C4-2B (cell line): ENCODE measurements around the gene PIP4K2C.

ENCODE experiments used
- ZFX ChIP-seq: fragments of 450-650 bp; IDR thresholded peaks from 2 replicates; pipeline ENCODE4 v1.6.1; 2017
- TF ChIP-seq, protein P1 (sequence below): fragments of 450-650 bp; conservative IDR thresholded peaks from 2 replicates; pipeline ENCODE4 v1.5.1; 2017; ENCODE audit warnings: mild to moderate bottlenecking

GRCh38 chr12:57623811-57624390 lies 32.9 kb downstream of the PIP4K2C start:
- TF ChIP-seq, protein P1, sequence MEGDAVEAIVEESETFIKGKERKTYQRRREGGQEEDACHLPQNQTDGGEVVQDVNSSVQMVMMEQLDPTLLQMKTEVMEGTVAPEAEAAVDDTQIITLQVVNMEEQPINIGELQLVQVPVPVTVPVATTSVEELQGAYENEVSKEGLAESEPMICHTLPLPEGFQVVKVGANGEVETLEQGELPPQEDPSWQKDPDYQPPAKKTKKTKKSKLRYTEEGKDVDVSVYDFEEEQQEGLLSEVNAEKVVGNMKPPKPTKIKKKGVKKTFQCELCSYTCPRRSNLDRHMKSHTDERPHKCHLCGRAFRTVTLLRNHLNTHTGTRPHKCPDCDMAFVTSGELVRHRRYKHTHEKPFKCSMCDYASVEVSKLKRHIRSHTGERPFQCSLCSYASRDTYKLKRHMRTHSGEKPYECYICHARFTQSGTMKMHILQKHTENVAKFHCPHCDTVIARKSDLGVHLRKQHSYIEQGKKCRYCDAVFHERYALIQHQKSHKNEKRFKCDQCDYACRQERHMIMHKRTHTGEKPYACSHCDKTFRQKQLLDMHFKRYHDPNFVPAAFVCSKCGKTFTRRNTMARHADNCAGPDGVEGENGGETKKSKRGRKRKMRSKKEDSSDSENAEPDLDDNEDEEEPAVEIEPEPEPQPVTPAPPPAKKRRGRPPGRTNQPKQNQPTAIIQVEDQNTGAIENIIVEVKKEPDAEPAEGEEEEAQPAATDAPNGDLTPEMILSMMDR = no peak
- no peak for TF ChIP-seq ZFX
